Colonic mucosa (tissue), 4 donors: ENCODE data around the gene TRIP13. TPM values are rescaled to one million over a fixed set of nuclear protein-coding genes. Genes with fewer than 3 reads are reported as not detected.

Experiments used
- DNase-seq: peaks from one replicate; pipeline ENCODE4 v3.0.0-alpha.2; 2020
- H3K27ac ChIP-seq: fragments of 200-600 bp; one replicate; pipeline ENCODE4 v1.8.0; 2021
- H3K27me3 ChIP-seq: fragments of 200-600 bp; one replicate; pipeline ENCODE4 v1.8.0; 2021
- H3K36me3 ChIP-seq: fragments of 200-600 bp; one replicate; pipeline ENCODE4 v1.8.0; 2021
- H3K4me1 ChIP-seq: fragments of 200-600 bp; one replicate; pipeline ENCODE4 v1.8.0; 2021; ENCODE audit warnings: mild to moderate bottlenecking
- H3K4me3 ChIP-seq: fragments of 200-600 bp; one replicate; pipeline ENCODE4 v1.8.0; 2021
- H3K9ac ChIP-seq, 2 donors: one replicate each; pipeline ENCODE4 v1.7.0; 2013; ENCODE audit warnings: control low read depth in 2 of 2, low read depth in 2 of 2, low read length in 2 of 2
- H3K9me3 ChIP-seq: fragments of 200-600 bp; one replicate; pipeline ENCODE4 v1.8.0; 2021
- CTCF ChIP-seq: fragments of 200-600 bp; IDR thresholded peaks from one replicate; pipeline ENCODE4 v1.8.0; 2022; ENCODE audit warnings: antibody characterized with exemption, mild to moderate bottlenecking
- intact Hi-C: fragments of 100-400 bp; cut with DNase I; formaldehyde crosslinking; loops from one replicate; pipeline ENCODE4 v1.14.1; 2022
- total RNA-seq, 2 donors: library from RNA; stranded (reverse); fragmentation: NEBNext Ultra II Directional in 1 of 2; extraction: Animal tissue kit (Norgen Biotek cat#: 25700) in 1 of 2; gene quantifications; one replicate each; pipeline ENCODE4 v1.2.1, GENCODE V29; 2021
- donor health status: healthy.
- donor health status: DM: no; HTN: no; CAD: no.
- donor health status: DM: no; HTN: no; CAD: no.

TRIP13 gene
- total RNA-seq, 2 donors from 2014 or later = 5.8 to 18.1 TPM

GRCh38 chr5:960551-960950, 67.9 kb downstream of the TRIP13 start:
- no peak overlapping the region for H3K9ac ChIP-seq
- no peak overlapping the region for H3K27ac ChIP-seq
- H3K36me3 ChIP-seq = no peaks in the 10 kb centered on the region
- H3K9me3 ChIP-seq = no peaks in the 10 kb centered on the region
- H3K4me1 ChIP-seq = no peaks in the 10 kb centered on the region
- no peak overlapping the region for H3K4me3 ChIP-seq
- intact Hi-C loops = no loop called here
- DNase-seq = no peak
- H3K27me3 ChIP-seq = no peaks in the 10 kb centered on the region
- no peak for TF ChIP-seq CTCF

- H3K4me3 ChIP-seq = no peak overlapping the region
- no peaks in the 10 kb centered on the region for H3K27me3 ChIP-seq
- no peak for DNase-seq
- H3K9ac ChIP-seq = no peak overlapping the region
- intact Hi-C loops = no loop called here
- no peak overlapping the region for H3K27ac ChIP-seq
- TF ChIP-seq CTCF = no peak
- H3K36me3 ChIP-seq = no peaks in the 10 kb centered on the region
- H3K9me3 ChIP-seq = no peaks in the 10 kb centered on the region
- H3K4me1 ChIP-seq = no peaks in the 10 kb centered on the region
These were observed 68.5 kb downstream of the TRIP13 start for GRCh38 chr5:961002-961710.

GRCh38 chr5:961711-962240, 69.1 kb downstream of the TRIP13 start:
- H3K27me3 ChIP-seq = no peaks in the 10 kb centered on the region
- no peak overlapping the region for H3K9ac ChIP-seq
- no peak for DNase-seq
- TF ChIP-seq CTCF = no peak
- intact Hi-C loops = no loop called here
- no peaks in the 10 kb centered on the region for H3K36me3 ChIP-seq
- no peaks in the 10 kb centered on the region for H3K9me3 ChIP-seq
- H3K4me1 ChIP-seq = no peaks in the 10 kb centered on the region
- no peak overlapping the region for H3K27ac ChIP-seq
- no peak overlapping the region for H3K4me3 ChIP-seq

- Histone ChIP-seq H3K9ac (no peak overlapping the region), H3K4me3 (no peak overlapping the region), H3K27me3 (no peaks in the 10 kb centered on the region), H3K36me3 (no peaks in the 10 kb centered on the region), H3K9me3 (no peaks in the 10 kb centered on the region), H3K27ac (no peak overlapping the region), H3K4me1 (no peaks in the 10 kb centered on the region)
- no peak for DNase-seq
- TF ChIP-seq CTCF = no peak
- intact Hi-C loops = no loop called here
These were observed 69.7 kb downstream of the TRIP13 start for GRCh38 chr5:962386-962785.

GRCh38 chr5:962801-963200, 70.1 kb downstream of the TRIP13 start:
- Histone ChIP-seq H3K27ac (no peak overlapping the region), H3K36me3 (no peaks in the 10 kb centered on the region)
- intact Hi-C loops = no loop called here

More at GRCh38 chr5:962801-963200, 70.1 kb downstream of the TRIP13 start:
- no peaks in the 10 kb centered on the region for H3K4me1 ChIP-seq
- H3K9me3 ChIP-seq = no peaks in the 10 kb centered on the region
- TF ChIP-seq CTCF = no peak
- no peak overlapping the region for H3K4me3 ChIP-seq
- no peak for DNase-seq
- H3K27me3 ChIP-seq = no peaks in the 10 kb centered on the region
- H3K9ac ChIP-seq = no peak overlapping the region
